UCSD-AML1 (cell line): Measurements from ENCODE around the gene AGXT2.
"Not testable (repeated sequence)": the region's sequence is repeated elsewhere in the genome, so short reads cannot be mapped to it uniquely, and the experiment has no call there.

ENCODE experiments used
- DNase-seq: peaks from one replicate; lab custom pipeline; 2025; ENCODE audit not compliant: unreplicated experiment; lab: John Stamatoyannopoulos, UW

Gene AGXT2

DNA sequence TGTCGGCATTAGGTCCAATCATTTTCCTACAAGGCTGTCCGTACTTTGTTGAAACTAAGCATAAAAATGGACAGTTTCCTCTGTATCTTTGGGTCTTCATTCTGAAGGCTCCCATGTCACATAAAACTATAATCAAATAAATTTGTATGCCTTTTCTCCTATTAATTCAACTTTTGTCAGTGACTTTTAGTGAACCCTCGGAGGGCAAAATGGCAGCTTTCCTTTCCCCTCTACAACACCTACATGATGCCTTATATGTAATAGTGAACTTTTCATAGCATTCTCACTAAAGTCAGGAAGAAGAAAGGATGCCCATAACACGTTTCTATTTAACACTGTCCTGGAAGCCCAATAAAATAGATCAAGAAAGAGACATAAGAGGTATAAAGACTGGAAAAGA, 5.1 kb upstream of the AGXT2 start:
- DNase-seq, result no peak

DNA sequence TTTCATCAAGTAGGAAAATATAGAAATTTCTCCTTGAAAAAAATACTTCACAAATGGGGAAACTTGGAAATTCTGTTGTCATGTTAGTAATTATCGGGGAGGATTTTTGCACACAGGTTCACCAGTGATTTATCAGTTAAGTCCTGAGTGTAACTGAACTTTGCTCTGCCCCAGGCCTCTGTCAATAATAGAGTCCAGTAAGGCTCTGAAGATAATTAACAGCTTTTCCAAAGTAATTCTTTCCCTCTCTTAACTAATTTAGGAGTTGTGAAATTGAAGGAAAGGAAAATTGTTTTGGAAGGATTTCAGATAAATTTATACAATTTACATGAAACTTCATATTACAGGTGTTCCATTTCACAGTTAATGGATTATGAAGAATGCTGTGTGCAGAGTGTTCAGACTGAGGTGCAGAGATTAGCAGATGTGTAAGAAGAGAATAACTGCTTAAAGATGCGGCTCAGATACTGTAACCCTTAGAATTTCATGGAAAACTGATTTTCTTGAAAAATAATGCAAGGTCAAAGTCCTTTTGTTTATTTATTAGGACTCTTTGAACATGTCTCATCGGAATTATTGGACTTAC, 2.9 kb upstream of the AGXT2 start:
- no peak for DNase-seq

GRCh38 chr5:35048910-35049309, 1.2 kb upstream of the AGXT2 start:
- no peak for DNase-seq

DNA sequence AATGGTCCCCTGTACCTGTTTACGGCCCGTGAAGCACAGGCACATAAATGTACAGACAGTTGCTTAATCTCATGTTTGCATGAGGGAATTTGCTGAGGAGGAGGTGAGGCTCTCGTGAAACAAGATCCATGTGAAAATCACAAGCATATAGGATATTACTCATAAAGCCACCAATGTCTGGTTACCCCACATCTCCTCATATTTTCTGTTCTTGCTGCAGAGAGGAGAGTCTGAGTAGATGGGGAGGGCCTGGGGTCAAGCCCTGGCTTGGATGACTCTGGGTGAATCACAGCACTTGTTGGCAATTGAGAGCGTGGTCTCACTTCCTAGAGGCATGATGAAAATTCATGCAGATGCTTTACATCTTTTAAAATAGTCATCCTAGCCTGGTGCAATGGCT, 975 bp downstream of the AGXT2 start:
- DNase-seq, result no peak

DNA sequence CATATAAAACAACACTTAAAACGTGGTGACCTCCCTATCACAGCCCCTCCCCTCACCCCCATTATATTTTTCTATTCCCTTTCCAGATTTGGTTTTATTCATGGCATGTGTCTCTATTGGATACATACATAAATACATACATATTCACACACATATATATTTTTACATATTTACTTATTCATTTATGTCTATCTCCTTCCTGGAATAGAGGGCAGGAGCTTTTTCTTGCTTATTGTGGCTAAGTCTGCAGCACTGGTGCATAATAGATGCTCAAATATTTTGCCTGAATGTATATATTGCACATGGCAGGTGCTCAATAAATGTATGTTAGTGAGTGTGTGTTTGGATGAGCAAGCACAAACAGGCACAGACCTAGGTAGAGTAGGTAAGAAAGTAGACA, 2.5 kb downstream of the AGXT2 start:
- DNase-seq, result no peak

DNA sequence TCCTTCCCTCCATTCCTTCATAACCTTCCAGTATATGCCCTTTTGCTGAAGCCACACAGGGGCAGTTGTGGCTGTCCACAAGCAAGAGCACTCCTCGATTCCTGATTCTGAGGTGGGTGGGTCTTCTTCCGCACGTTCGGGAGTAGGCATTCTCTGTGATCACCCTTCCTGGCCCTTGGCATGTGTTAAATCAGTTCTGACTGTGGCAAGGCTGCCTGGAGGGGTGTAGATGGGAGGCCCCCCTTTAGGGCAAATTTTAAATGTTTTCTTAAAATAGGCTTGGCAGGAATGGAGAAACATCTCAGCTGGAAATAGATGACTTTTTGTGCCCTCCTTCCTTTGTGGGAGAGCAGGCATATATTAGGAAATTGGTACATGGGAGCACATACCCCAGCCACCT, 3.1 kb downstream of the AGXT2 start:
- DNase-seq, result no peak

DNA sequence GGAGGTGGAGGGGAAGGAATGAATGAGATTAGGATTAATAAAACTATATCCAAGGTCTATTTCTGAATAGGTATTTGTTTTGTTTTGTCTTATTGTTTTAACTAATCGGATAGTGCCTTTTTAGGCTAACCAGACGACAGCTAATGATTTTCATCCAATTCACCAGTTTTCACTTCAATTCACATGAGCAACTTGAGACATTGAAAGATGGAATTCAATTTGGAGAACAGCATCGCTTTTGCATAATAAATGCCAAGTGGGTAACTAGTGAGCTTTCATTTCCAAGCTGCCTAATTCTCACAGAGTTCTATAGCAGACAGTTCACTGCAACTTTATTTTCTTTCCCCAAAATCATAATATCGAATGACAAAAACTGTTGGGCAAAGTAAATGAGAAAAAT, 5.0 kb downstream of the AGXT2 start:
- no peak for DNase-seq

DNA sequence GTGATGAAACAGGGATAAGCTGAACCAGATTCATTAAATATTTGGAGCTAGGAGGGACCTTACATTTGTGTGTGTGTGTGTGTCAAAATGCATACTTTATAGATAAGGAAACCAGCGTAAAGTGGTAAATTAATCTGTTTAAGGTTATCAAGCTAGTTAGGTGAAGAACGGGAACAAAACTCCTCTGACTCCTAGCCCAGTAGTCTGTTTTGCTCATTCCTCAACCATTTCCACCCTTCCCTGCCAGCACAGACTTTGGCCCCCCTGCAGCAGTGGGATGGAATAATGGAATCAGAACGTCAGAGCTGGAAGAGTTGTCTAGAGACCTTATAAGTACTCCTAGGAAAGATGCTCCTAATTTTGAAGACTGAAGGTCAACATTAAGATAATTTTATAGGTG, 6.5 kb downstream of the AGXT2 start:
- DNase-seq, result no peak

- no peak for DNase-seq
Measured at GRCh38 chr5:35038891-35039290, 8.9 kb downstream of the AGXT2 start.

DNA sequence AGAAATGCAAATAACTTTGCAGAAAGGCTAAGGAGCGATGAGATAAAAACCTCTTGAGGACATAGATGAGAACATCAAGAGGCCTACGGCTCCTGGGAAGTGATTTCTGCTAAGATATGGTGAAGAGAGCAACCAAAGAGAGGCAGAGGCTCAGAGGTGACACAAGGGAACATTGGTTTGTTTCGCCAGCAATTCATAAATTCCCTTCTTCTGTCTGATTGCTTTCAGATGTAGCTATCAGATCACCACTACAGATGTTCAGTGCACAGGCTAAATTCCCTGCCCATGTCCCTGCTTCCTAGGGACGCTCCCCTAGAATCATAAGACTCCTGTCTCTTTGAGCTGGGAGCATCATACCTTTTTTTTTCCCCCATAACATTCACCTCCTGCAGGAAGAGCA, 11.2 kb downstream of the AGXT2 start:
- no peak for DNase-seq

- not testable (repeated sequence) for DNase-seq
Measured at GRCh38 chr5:35035929-35036328, 11.8 kb downstream of the AGXT2 start.

DNA sequence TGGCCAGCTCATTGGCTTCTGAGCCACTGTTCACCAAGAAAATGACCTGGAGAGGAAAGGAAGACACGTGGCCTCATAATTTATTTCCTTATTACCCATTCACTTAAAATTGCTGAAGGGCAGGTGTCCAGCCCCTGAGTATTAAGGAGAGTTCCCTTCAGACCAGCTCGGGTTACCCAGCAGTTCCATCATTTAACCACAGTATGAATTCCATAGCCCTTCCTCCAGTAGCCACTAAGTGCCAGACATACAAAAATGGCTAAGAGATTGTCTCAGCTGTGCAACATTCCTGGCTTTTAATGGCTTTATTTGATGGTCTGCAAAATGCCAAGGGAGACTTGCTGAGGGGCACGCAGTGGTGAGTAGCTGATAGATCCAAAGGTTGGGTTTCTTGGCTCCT, 12.5 kb downstream of the AGXT2 start:
- no peak for DNase-seq

GRCh38 chr5:35032356-35032755, 15.4 kb downstream of the AGXT2 start:
- DNase-seq, result no peak

DNA sequence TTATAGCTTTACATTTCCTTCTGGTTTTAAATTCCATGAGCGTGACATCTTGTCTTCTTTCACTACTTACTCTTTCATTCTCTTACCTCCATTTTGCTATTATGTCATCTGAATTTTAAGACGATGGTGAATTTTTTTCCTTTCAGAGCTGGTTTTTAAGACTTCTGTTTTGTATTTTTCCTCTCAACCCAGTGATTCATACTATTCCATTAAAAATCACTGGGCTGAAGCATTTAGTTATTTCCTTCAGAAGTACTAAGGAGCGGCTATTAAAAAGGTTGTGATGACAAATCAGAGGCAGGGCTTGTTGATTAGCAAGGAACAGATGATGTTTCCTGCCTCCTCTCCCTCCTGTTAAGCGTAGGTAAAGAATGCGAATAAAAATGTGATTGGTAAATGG, 16.5 kb downstream of the AGXT2 start:
- DNase-seq, result no peak

DNA sequence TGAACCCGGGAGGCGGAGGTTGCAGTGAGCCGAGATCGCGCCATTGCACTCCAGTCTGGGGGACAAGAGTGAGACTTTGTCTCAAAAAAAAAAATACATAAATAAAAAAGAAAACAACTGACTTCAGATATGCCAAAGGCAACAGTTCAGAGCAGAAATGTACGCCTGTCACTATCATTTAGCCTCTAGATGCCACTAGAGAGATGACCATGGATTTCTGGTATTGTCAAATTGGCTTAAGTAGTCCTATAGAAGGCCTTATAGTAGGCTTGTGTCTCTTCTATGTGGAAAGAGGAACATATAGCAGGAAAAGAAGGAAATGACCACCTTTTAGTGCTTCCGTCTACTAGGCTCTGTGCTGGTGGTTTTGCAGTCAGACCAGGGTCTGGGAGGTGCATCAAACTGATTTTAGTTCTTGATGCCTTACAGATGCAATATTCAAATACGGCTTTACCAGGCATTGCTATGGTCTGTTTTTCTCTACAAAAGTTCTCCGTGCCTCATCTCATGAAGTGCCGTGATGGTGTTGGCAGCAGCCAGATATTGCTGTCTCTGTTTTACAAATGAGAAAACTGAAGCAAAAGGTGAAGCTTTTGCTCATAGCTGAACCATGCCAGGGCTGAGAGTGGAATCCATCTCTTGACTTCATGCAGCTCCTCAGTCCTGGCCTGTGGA, 17.2 kb downstream of the AGXT2 start:
- DNase-seq, result no peak

- DNase-seq, result no peak
Measured at GRCh38 chr5:35029333-35029732, 18.4 kb downstream of the AGXT2 start.

- no peak for DNase-seq
Measured at GRCh38 chr5:35026941-35027340, 20.8 kb downstream of the AGXT2 start.

GRCh38 chr5:35026280-35026840, 21.4 kb downstream of the AGXT2 start:
- DNase-seq, result no peak

DNA sequence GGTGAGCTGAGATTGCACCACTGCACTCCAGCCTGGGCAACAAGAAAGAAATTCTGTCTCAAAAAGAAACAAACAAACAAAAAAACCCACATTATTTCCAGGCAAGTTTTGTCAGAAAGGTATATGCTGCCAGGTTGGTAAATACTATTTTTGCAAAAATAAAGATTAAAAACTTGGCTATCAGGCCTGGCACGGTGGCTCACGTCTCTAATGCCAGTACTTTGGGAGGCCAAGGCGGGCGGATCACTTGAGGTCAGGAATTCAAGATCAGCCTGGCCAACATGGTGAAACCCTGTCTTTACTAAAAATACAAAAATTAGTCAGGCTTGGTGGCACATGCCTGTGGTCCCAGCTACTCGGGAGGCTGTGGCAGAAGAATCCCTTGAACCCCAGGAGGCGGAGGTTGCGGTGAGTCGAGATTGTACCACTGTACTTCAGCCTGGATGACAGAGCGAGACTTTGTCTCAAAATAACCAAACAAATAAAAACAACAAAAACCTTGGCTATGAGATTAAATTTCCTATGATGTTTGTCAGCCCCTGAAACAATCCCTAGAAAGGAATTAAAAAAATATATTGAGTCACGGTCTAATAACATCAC, 22.7 kb downstream of the AGXT2 start:
- no peak for DNase-seq

- DNase-seq, result no peak
Measured at GRCh38 chr5:35023391-35024178, 24.2 kb downstream of the AGXT2 start.

- no peak for DNase-seq
Measured at GRCh38 chr5:35016174-35017051, 31.3 kb downstream of the AGXT2 start.
